CD4-positive, alpha-beta T cell treated with Interleukin-2 at 100 ng/mL for 4 hours (primary cell): Measurements from ENCODE around the gene FOXC2.

Source experiments
- DNase-seq: peaks from one replicate; pipeline ENCODE4 v3.0.0-alpha.2; 2020; ENCODE audit warnings: low spot score

Gene FOXC2

GRCh38 chr16:86533076-86533475 lies 33.6 kb upstream of the FOXC2 start:
- DNase-seq, result no peak

- DNase-seq, result no peak
These were observed 32.8 kb upstream of the FOXC2 start for GRCh38 chr16:86533767-86534351.

GRCh38 chr16:86534779-86535615 lies 31.6 kb upstream of the FOXC2 start:
- no peak for DNase-seq

GRCh38 chr16:86536621-86537020 lies 30.0 kb upstream of the FOXC2 start:
- DNase-seq, result no peak

- DNase-seq, result no peak
These were observed 29.1 kb upstream of the FOXC2 start for GRCh38 chr16:86537486-86537885.

- DNase-seq, result no peak
These were observed 28.3 kb upstream of the FOXC2 start for GRCh38 chr16:86538196-86538780.

GRCh38 chr16:86540894-86541293 lies 25.7 kb upstream of the FOXC2 start:
- DNase-seq, result no peak

- no peak for DNase-seq
These were observed 25.1 kb upstream of the FOXC2 start for GRCh38 chr16:86541560-86541959.

- no peak for DNase-seq
These were observed 23.6 kb upstream of the FOXC2 start for GRCh38 chr16:86542756-86543750.

- DNase-seq, result no peak
These were observed 21.1 kb upstream of the FOXC2 start for GRCh38 chr16:86545481-86545880.

GRCh38 chr16:86545954-86546637 lies 20.5 kb upstream of the FOXC2 start:
- DNase-seq, result no peak

- no peak for DNase-seq
These were observed 20.0 kb upstream of the FOXC2 start for GRCh38 chr16:86546638-86547013.

GRCh38 chr16:86547286-86547685 lies 19.3 kb upstream of the FOXC2 start:
- no peak for DNase-seq

GRCh38 chr16:86549076-86549892 lies 17.3 kb upstream of the FOXC2 start:
- no peak for DNase-seq

- DNase-seq, result no peak
These were observed 16.8 kb upstream of the FOXC2 start for GRCh38 chr16:86549893-86550190.

- DNase-seq, result no peak
These were observed 16.3 kb upstream of the FOXC2 start for GRCh38 chr16:86550281-86550680.

- no peak for DNase-seq
These were observed 13.3 kb upstream of the FOXC2 start for GRCh38 chr16:86553356-86553755.

- DNase-seq, result no peak
These were observed 12.1 kb upstream of the FOXC2 start for GRCh38 chr16:86554599-86554916.

GRCh38 chr16:86554917-86555703 lies 11.5 kb upstream of the FOXC2 start, which contains the start of gene MTHFSD:
MTHFSD (minus strand) TSS chr16:86555235; CDS start chr16:86555184, 51 bp downstream.
- DNase-seq, result peak; percentile 94

- DNase-seq, result no peak
These were observed 10.9 kb upstream of the FOXC2 start for GRCh38 chr16:86555704-86556075.
